ENCODE data around the gene GAL3ST3. TPM values are rescaled to one million over a fixed set of nuclear protein-coding genes. Genes with fewer than 3 reads are reported as not detected.
A peak's percentile ranks its signal among the peaks of the same experiment; 100 is the strongest.

GAL3ST3 gene
- total and polyA plus RNA-seq, 10 of the 15 experiments (the other 5 are each of a cell fraction or from before 2014, with no cell fraction given): 0.06 to 0.12 TPM; not detected in 8

DNA sequence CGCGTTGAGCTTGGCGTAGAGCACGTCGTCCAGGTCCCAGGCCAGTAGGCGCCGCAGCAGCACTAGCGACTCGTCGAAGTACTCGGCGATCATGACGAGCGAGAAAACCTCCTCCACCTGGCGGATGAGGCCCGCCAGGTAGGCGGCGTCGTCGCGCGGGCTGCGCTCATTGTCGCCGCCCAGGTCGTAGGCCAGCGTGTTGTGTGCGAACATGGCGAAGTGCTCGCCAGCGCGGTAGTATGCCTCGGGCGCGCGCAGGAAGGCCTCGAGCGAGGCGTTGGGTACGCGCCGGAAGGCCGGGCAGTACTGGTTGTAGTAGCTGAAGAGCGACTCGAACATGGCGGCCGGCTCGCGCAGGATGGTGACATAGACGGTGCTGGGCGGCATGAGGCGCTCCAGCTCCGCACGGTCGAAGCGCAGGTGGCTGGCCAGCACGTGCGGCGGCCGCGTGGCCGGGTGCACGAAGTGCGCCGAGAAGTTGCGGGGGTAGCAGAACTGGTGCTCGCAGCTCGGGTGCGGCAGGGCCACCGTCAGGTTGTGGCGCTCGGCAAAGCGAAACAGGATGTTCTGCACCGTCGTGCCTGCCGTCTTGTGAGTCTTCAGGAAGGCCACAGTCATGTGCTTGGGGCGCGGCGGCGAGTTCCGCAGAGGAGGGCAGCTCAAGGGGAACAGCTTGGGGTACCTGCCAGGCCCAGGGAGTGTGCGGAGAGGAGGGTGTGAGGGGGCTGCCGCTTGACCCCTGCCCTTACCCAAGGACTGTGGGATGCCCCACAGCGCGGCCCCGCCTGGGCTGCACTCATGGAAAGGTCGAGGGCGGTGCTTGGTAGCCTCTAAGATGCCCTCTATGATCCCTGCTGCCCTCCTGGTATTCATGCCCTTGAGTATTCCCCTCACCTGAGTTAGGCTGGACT, 5.7 kb downstream of the GAL3ST3 start:
- H3K4me2 ChIP-seq (ENCODE audit: control insufficient read depth, insufficient read depth): no peak overlapping the region
- H3K9ac ChIP-seq (ENCODE audit: control insufficient read depth, insufficient read depth, low read length): no peak overlapping the region
- in situ Hi-C loops (cut with MboI): no loop called here
- 91% methylated on average over 71 of the region's 88 CpGs for WGBS (ENCODE audit: insufficient coverage, insufficient replicate concordance, low lambda C conversion rate, missing lambda C conversion rate)
- FAIRE-seq (no peak), ATAC-seq (no peak), DNase-seq (ENCODE audit: low read depth, low spot score) (no peak)
- H3K27me3 ChIP-seq (replicated peaks in 1 of 2; ENCODE audit: control insufficient read depth in 2 of 2, insufficient read depth in 2 of 2, low read length in 1 of 2): no peaks in the 10 kb centered on the region
- intact Hi-C loops (cut with micrococcal nuclease; ENCODE audit: unreplicated experiment): no loop called here
- H3K4me3 ChIP-seq: no peak overlapping the region
- POLR2A ChIA-PET: interaction anchor here (0.9 to 1.8 kb wide), 3 partner anchors 11 to 25 kb away, joined by 3 to 6 read pairs (median 3); no protein-coding TSS in a partner anchor
- no peaks in the 10 kb centered on the region for H3K79me2 ChIP-seq (ENCODE audit: control insufficient read depth, insufficient read depth, low read length)
- no TSS peak for BruUV-seq (replicated peaks)
- H3K4me1 ChIP-seq (ENCODE audit: control insufficient read depth, insufficient read depth, low read length): peaks cover 2% of the 10 kb centered on the region; the same call in 1 of the 2 replicates
- H3K27ac ChIP-seq (ENCODE audit: control insufficient read depth, insufficient read depth): no peak overlapping the region
- RAD21 ChIA-PET (ENCODE audit: unreplicated experiment): no interaction called here
- no peak overlapping the region for H2AFZ ChIP-seq (ENCODE audit: control insufficient read depth, low read depth, low read length)
- H4K20me1 ChIP-seq (ENCODE audit: control insufficient read depth, insufficient read depth): no peaks in the 10 kb centered on the region
- CTCF ChIA-PET: interaction anchor here (1.3 to 5.0 kb wide), 6 partner anchors 11 to 331 kb away, joined by 5 to 71 read pairs (median 38); partner anchors contain the start of genes CATSPER1, KAT5, PACS1 and SF3B2
- H3K9me3 ChIP-seq (replicated peaks; ENCODE audit: control insufficient read depth, insufficient read depth, low read length): no peaks in the 10 kb centered on the region
- SMC1A ChIA-PET (ENCODE audit: uncharacterized antibody, unreplicated experiment): interaction anchor here (0.7 to 2.8 kb wide), 6 partner anchors 17 to 93 kb away, joined by 3 to 16 read pairs (median 8); partner anchors contain the start of gene CATSPER1
- no peak for TF ChIP-seq POU2F2 (IDR thresholded peaks at IDR 0.05; ENCODE audit: borderline replicate concordance, low read depth, low read length)
- TF ChIP-seq ZNF274 (IDR thresholded peaks at IDR 0.05; ENCODE audit: insufficient read depth, insufficient read length): no peak
- TF ChIP-seq, protein P1, sequence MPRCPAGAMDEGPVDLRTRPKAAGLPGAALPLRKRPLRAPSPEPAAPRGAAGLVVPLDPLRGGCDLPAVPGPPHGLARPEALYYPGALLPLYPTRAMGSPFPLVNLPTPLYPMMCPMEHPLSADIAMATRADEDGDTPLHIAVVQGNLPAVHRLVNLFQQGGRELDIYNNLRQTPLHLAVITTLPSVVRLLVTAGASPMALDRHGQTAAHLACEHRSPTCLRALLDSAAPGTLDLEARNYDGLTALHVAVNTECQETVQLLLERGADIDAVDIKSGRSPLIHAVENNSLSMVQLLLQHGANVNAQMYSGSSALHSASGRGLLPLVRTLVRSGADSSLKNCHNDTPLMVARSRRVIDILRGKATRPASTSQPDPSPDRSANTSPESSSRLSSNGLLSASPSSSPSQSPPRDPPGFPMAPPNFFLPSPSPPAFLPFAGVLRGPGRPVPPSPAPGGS (IDR thresholded peaks at IDR 0.05; ENCODE audit: borderline replicate concordance, insufficient read depth, low read depth, low read length, poor library complexity, severe bottlenecking): peak; percentile 98
- no peak for TF ChIP-seq HDAC2 (IDR thresholded peaks at IDR 0.05)
- H3K36me3 ChIP-seq (ENCODE audit: control insufficient read depth in 2 of 2, insufficient read depth in 2 of 2, low read length in 1 of 2): no peaks in the 10 kb centered on the region
